T-helper 2 cell treated with Interferon-gamma antibody and Interleukin-4, amounts not matched to agents 5 μg/mL and 100 μg/mL, for 36 hours (primary cell): Measurements from ENCODE around the gene DRD1.

Source experiments
- DNase-seq: peaks from one replicate; pipeline ENCODE4 v3.0.0; 2021; ENCODE audit warnings: low spot score
- H3K27ac Mint-ChIP-seq: one replicate; pipeline ENCODE4 v1.8.0; 2021; ENCODE audit warnings: mild to moderate bottlenecking, mixed read lengths
- H3K27me3 Mint-ChIP-seq: one replicate; pipeline ENCODE4 v1.8.0; 2021; ENCODE audit warnings: low read depth, mixed read lengths
- H3K36me3 Mint-ChIP-seq: one replicate; pipeline ENCODE4 v1.8.0; 2021; ENCODE audit warnings: low read depth, mixed read lengths
- H3K4me1 Mint-ChIP-seq: one replicate; pipeline ENCODE4 v1.8.0; 2021; ENCODE audit warnings: low read depth, mixed read lengths
- H3K4me3 Mint-ChIP-seq: one replicate; pipeline ENCODE4 v1.8.0; 2022; ENCODE audit warnings: mild to moderate bottlenecking, moderate library complexity, mixed read lengths
- H3K9me3 Mint-ChIP-seq: one replicate; pipeline ENCODE4 v1.8.0; 2021; ENCODE audit warnings: mixed read lengths

The DRD1 gene

DNA sequence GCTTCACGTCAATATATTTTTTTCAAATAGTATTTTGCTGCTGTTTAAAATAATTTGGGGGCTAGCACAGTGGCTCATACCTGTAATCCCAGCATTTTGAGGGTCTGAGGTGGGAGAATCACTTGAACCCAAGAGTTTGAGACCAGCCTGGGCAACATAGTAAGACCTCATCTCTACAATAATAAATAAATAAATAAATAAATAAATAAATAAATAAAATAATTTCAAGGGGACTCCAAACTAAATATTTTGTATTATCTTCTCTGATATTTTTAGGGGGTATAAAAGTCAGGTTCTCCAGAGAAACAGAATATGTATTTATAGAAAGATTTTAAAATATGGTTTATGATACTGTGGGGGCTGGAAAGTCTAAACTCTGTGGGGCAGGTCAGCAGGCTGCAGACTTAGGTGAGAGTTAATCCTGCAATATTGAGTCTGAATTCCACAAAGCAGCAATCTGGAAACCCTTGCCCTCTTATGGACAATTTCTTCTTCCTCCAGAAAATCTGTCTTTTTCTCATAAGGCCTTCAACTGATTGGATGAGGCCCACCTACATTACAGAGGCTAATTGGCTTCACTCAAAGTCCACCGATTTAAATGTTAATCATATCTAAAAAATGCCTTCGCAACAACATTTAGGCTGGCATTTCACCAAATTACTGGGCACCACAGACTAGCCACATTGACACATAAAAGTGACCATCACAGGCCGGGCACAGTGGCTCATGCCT is 53.5 kb downstream of the DRD1 start:
- H3K27ac Mint-ChIP-seq, result no peak overlapping the region
- no peak for DNase-seq
- no peaks in the 10 kb centered on the region for H3K36me3 Mint-ChIP-seq
- peaks cover 4% of the 10 kb centered on the region for H3K27me3 Mint-ChIP-seq
- H3K4me3 Mint-ChIP-seq, result no peak overlapping the region
- H3K9me3 Mint-ChIP-seq, result no peaks in the 10 kb centered on the region
- H3K4me1 Mint-ChIP-seq, result no peaks in the 10 kb centered on the region
